Esophagus muscularis mucosa (tissue), 4 donors: ENCODE measurements around the gene UCP3. TPM values are rescaled to one million over a fixed set of nuclear protein-coding genes. Genes with fewer than 3 reads are reported as not detected.
A peak's percentile ranks its signal among the peaks of the same experiment; 100 is the strongest.

Experiments
- DNase-seq: peaks from one replicate; pipeline ENCODE4 v3.0.0-alpha.2; 2017; ENCODE audit errors: extremely low spot score
- H3K27ac ChIP-seq, 4 donors: fragments of 200-600 bp; sonication (generic); replicated peaks in 1 of 4; 1 replicate in 3 of 4; 2 replicates in 1 of 4; pipeline ENCODE4 v1.5.1; 2016 to 2019; ENCODE audit warnings: mild to moderate bottlenecking in 1 of 4
- H3K27me3 ChIP-seq, 4 donors: fragments of 200-600 bp; sonication (generic); one replicate each; pipeline versions ENCODE4 v1.5.1 to v1.6.0; 2016 to 2019
- H3K36me3 ChIP-seq, 4 donors: fragments of 200-600 bp; sonication (generic); one replicate each; pipeline ENCODE4 v1.5.1; 2016 to 2019
- H3K4me1 ChIP-seq, 4 donors: fragments of 200-600 bp; sonication (generic); one replicate each; pipeline ENCODE4 v1.5.1; 2016 to 2019
- H3K4me3 ChIP-seq, 4 donors: fragments of 200-600 bp; sonication (generic); 1 replicate in 2 of 4; 2 replicates in 2 of 4; pipeline ENCODE4 v1.5.1; 2016 to 2019; ENCODE audit warnings: mild to moderate bottlenecking in 4 of 4, moderate library complexity in 1 of 4
- H3K9me3 ChIP-seq, 4 donors: fragments of 200-600 bp; sonication (generic); 1 replicate in 3 of 4; 2 replicates in 1 of 4; pipeline ENCODE4 v1.5.1; 2016 to 2019
- EP300 ChIP-seq: sonication (generic); formaldehyde crosslinking; IDR thresholded peaks from one replicate; pipeline ENCODE4 v1.6.1; 2017; ENCODE audit warnings: antibody characterized with exemption
- POLR2A ChIP-seq: fragments of 450-650 bp; IDR thresholded peaks from one replicate; pipeline ENCODE4 v1.6.1; 2017; ENCODE audit warnings: antibody characterized with exemption, moderate library complexity, mild to moderate bottlenecking, low read depth
- POLR2AphosphoS5 ChIP-seq, 2 donors: sonication (generic); formaldehyde crosslinking; IDR thresholded peaks; one replicate each; pipeline ENCODE4 v1.6.1; 2017; ENCODE audit warnings: antibody characterized with exemption in 2 of 2
- WGBS: methylation state at CpG from one replicate; pipeline ENCODE4 v1.1.5; 2018; 5-methylcytosine and 5-hydroxymethylcytosine counted together
- intact Hi-C: fragments of 100-400 bp; cut with DNase I; formaldehyde crosslinking; loops from one replicate; pipeline ENCODE4 v1.15.1; 2023
- total RNA-seq, 4 donors: library from RNA; depleted of rRNA; stranded (reverse); fragments of >200 nt; gene quantifications; one replicate each; pipeline versions ENCODE4 v1.1.0 to v1.2.1, GENCODE V29; 2016
- TF ChIP-seq, protein P1 (sequence below), 3 experiments: fragments of 200-600 bp in 2 of 3; fragments of 450-650 bp in 1 of 3; sonication (generic) in 2 of 3; IDR thresholded peaks; one replicate each; pipeline ENCODE4 v1.5.1; 2017 to 2019; ENCODE audit warnings: antibody characterized with exemption in 3 of 3, mild to moderate bottlenecking in 2 of 3, moderate library complexity in 1 of 3

Gene UCP3
- total RNA-seq: 1 to 10 TPM in 3 of 4 donors, under 1 TPM in 1; 0.78 to 5.6 (median 1.3) TPM

- no peak within 1 kb of the TSS for H3K27ac ChIP-seq
- TF ChIP-seq EP300 (no peak), POLR2A (peak; percentile 17)
- intact Hi-C loops: no loop called here
Observed at GRCh38 chr11:74008373-74009229, at the start of gene UCP3. UCP3 (minus strand) TSS chr11:74009085; CDS start chr11:74007042, 2,043 bp downstream.

DNA sequence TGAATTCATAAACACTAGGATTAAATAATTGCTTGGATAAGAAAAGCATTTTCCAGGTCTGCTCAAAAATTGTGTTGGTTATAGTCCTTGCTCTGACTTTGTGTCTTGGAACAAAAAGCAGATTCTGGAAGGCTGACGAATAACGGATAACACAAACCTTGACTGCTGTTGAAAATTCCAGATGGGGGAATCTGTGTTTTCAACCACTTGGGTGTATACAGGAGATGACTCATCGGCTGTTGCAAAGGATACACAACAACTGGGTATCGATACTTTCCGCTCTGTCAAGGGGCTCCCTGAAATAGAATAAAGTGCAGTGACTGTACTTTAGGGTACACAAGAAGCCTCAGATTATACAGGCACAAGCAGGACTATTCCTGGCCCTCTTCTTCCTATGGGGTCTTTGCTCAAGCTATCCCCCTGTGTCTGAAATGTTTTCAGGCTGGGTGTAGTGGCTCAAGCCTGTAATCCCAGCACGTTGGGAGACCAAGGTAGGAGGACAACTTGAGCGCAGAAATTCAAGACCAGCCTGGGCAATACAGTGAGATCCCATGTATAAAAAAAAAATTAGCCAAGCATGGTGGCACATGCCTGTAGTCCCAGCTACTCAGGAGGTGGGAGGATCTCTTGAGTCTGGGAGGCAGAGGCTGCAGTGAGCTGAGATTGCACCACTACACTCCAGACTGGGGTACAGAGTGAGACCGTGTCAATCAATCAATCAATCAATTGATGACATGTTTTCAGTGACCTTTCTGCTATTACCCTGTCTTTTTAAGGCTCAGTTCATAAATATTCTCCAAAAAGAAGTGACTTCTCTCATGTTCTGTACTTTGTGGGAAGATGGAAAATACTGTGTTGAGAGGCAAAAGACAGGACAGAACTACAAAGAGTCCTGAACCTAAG lies 48.6 kb upstream of the UCP3 start:
- peaks cover 5 to 46% (median 26%) of the 10 kb centered on the region in 4 donors for H3K36me3 ChIP-seq
- H3K27ac ChIP-seq: no peak overlapping the region
- no peaks in the 10 kb centered on the region for H3K9me3 ChIP-seq
- TF ChIP-seq, protein P1, sequence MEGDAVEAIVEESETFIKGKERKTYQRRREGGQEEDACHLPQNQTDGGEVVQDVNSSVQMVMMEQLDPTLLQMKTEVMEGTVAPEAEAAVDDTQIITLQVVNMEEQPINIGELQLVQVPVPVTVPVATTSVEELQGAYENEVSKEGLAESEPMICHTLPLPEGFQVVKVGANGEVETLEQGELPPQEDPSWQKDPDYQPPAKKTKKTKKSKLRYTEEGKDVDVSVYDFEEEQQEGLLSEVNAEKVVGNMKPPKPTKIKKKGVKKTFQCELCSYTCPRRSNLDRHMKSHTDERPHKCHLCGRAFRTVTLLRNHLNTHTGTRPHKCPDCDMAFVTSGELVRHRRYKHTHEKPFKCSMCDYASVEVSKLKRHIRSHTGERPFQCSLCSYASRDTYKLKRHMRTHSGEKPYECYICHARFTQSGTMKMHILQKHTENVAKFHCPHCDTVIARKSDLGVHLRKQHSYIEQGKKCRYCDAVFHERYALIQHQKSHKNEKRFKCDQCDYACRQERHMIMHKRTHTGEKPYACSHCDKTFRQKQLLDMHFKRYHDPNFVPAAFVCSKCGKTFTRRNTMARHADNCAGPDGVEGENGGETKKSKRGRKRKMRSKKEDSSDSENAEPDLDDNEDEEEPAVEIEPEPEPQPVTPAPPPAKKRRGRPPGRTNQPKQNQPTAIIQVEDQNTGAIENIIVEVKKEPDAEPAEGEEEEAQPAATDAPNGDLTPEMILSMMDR (IDR thresholded peaks at IDR 0.05): no peak
- TF ChIP-seq POLR2A (no peak), POLR2AphosphoS5 (IDR thresholded peaks at IDR 0.05) (no peak), EP300 (no peak)
- no peaks in the 10 kb centered on the region for H3K27me3 ChIP-seq
- H3K4me3 ChIP-seq: no peak overlapping the region
- intact Hi-C loops: no loop called here
- DNase-seq: no peak
- H3K4me1 ChIP-seq: no peaks in the 10 kb centered on the region
- WGBS: 74% methylated on average over 8 of the region's 8 CpGs

More at GRCh38 chr11:74008373-74009229, at the start of gene UCP3:
- 59% methylated on average over 6 of the region's 9 CpGs for WGBS
- DNase-seq: no peak
- no peaks in the 10 kb centered on the region for H3K27me3 ChIP-seq
- peaks cover 5 to 16% (median 8%) of the 10 kb centered on the region in 4 donors for H3K4me1 ChIP-seq
- H3K36me3 ChIP-seq: peaks cover 2 to 40% (median 18%) of the 10 kb centered on the region in 4 donors
- H3K4me3 ChIP-seq: no peak within 1 kb of the TSS
- no peaks in the 10 kb centered on the region for H3K9me3 ChIP-seq

GRCh38 chr11:74055938-74056337 lies 47.1 kb upstream of the UCP3 start:
- no peak for TF ChIP-seq EP300
- TF ChIP-seq, protein P1 (IDR thresholded peaks at IDR 0.05): no peak
- TF ChIP-seq POLR2A: no peak
- no peak for TF ChIP-seq POLR2AphosphoS5 (IDR thresholded peaks at IDR 0.05)
- intact Hi-C loops: no loop called here
- Histone ChIP-seq H3K27ac (no peak overlapping the region), H3K4me1 (no peaks in the 10 kb centered on the region), H3K36me3 (peaks cover 5 to 48% (median 27%) of the 10 kb centered on the region in 4 donors), H3K4me3 (no peak overlapping the region), H3K9me3 (no peaks in the 10 kb centered on the region), H3K27me3 (no peaks in the 10 kb centered on the region)
- no peak for DNase-seq

- WGBS: 82% methylated on average over 3 of the region's 3 CpGs
Observed at GRCh38 chr11:74050465-74050864, 41.6 kb upstream of the UCP3 start.

More at GRCh38 chr11:74050465-74050864, 41.6 kb upstream of the UCP3 start:
- intact Hi-C loops: no loop called here
- H3K36me3 ChIP-seq: peaks cover 8 to 67% (median 51%) of the 10 kb centered on the region in 4 donors
- H3K4me1 ChIP-seq: no peaks in the 10 kb centered on the region
- no peaks in the 10 kb centered on the region for H3K9me3 ChIP-seq
- H3K4me3 ChIP-seq: no peak overlapping the region
- TF ChIP-seq, protein P1 (IDR thresholded peaks at IDR 0.05): no peak
- TF ChIP-seq EP300 (no peak), POLR2AphosphoS5 (IDR thresholded peaks at IDR 0.05) (no peak), POLR2A (no peak)
- H3K27ac ChIP-seq: no peak overlapping the region
- DNase-seq: no peak
- H3K27me3 ChIP-seq: no peaks in the 10 kb centered on the region
